SK-N-SH (cell line): ENCODE measurements around the gene DNAH9. TPM values are rescaled to one million over a fixed set of nuclear protein-coding genes. Genes with fewer than 3 reads are reported as not detected.

Experiments used
- CTCF ChIA-PET: fragments of 300-600, 350-600 bp; formaldehyde crosslinking; extraction: SDS; loops from one replicate; lab custom pipeline; 2021; lab: Yijun Ruan, JAX
- POLR2A ChIA-PET: fragments of 350-600 bp; sonication (Branson Sonifier 250); formaldehyde crosslinking; extraction: SDS; loops from one replicate; lab custom pipeline; 2020; ENCODE audit warnings: antibody characterized with exemption, inconsistent platforms; lab: Yijun Ruan, JAX
- DNase-seq: peaks from one replicate; pipeline ENCODE4 v3.0.0; 2012
- H2AFZ ChIP-seq: fragments of 200-600 bp; sonication (generic); 2 replicates; pipeline ENCODE4 v1.8.1; 2016; ENCODE audit warnings: antibody characterized with exemption, mild to moderate bottlenecking, low read depth
- H3F3A ChIP-seq: fragments of 200-600 bp; sonication (generic); replicated peaks from 2 replicates; pipeline ENCODE3; 2016; ENCODE audit warnings: antibody characterized with exemption, mild to moderate bottlenecking; ENCODE audit not compliant: insufficient read depth
- H3K27ac ChIP-seq, 2 experiments: fragments of 200-500 bp in 1 of 2; fragments of 200-600 bp in 1 of 2; sonication (Bioruptor generic) in 1 of 2; sonication (generic), shearing (Covaris generic) in 1 of 2; 2 replicates each; pipeline versions ENCODE4 v1.5.1 to v1.6.1; 2014 to 2016; ENCODE audit warnings: low read depth in 2 of 2, inconsistent platforms in 1 of 2, low read length in 1 of 2, mild to moderate bottlenecking in 1 of 2, mixed read lengths in 1 of 2
- H3K27me3 ChIP-seq: fragments of 200-600 bp; sonication (generic), shearing (Covaris generic); 2 replicates; pipeline ENCODE4 v1.6.1; 2016; ENCODE audit warnings: mixed run types; ENCODE audit not compliant: insufficient read depth
- H3K36me3 ChIP-seq, 2 experiments: fragments of 200-500 bp in 1 of 2; fragments of 200-600 bp in 1 of 2; sonication (Bioruptor generic) in 1 of 2; sonication (generic) in 1 of 2; replicated peaks in 1 of 2; 2 replicates each; pipeline versions ENCODE3 to v1.5.1; 2014 to 2016; ENCODE audit warnings: low read length in 1 of 2, mild to moderate bottlenecking in 1 of 2; ENCODE audit not compliant: insufficient read depth in 2 of 2, control insufficient read depth in 1 of 2
- H3K4me1 ChIP-seq, 2 experiments: fragments of 200-500 bp in 1 of 2; fragments of 200-600 bp in 1 of 2; sonication (Bioruptor generic) in 1 of 2; sonication (generic), shearing (Covaris generic) in 1 of 2; 2 replicates each; pipeline versions ENCODE4 v1.5.1 to v1.6.1; 2014 to 2016; ENCODE audit warnings: low read depth in 1 of 2, low read length in 1 of 2, mixed run types in 1 of 2; ENCODE audit not compliant: insufficient read depth in 2 of 2, control insufficient read depth in 1 of 2
- H3K4me2 ChIP-seq: fragments of 200-600 bp; sonication (generic), shearing (Covaris generic); 2 replicates; pipeline ENCODE4 v1.6.1; 2017; ENCODE audit warnings: mixed run types
- H3K4me3 ChIP-seq, 2 experiments: fragments of 200-500 bp in 1 of 2; fragments of 200-600 bp in 1 of 2; sonication (Bioruptor generic) in 1 of 2; sonication (generic), shearing (Covaris generic) in 1 of 2; 2 replicates each; pipeline versions ENCODE4 v1.5.1 to v1.8.1; 2014 to 2016; ENCODE audit warnings: low read depth in 2 of 2, inconsistent platforms in 1 of 2, low read length in 1 of 2, mild to moderate bottlenecking in 1 of 2, mixed read lengths in 1 of 2, moderate library complexity in 1 of 2
- H3K79me2 ChIP-seq: fragments of 200-600 bp; sonication (generic); 2 replicates; pipeline ENCODE4 v1.8.1; 2017; ENCODE audit warnings: mild to moderate bottlenecking; ENCODE audit not compliant: insufficient read depth
- H3K9ac ChIP-seq: fragments of 200-600 bp; sonication (generic); 2 replicates; pipeline ENCODE4 v1.6.1; 2017; ENCODE audit warnings: mixed run types
- H3K9me2 ChIP-seq: fragments of 200-600 bp; sonication (generic); 2 replicates; pipeline ENCODE4 v1.6.1; 2017; ENCODE audit warnings: mixed run types
- H3K9me3 ChIP-seq: fragments of 200-600 bp; sonication (generic); 2 replicates; pipeline ENCODE4 v1.6.1; 2017; ENCODE audit warnings: mixed run types, mild to moderate bottlenecking, moderate library complexity
- H4K20me1 ChIP-seq: fragments of 200-600 bp; sonication (generic); 2 replicates; pipeline ENCODE4 v1.6.1; 2017; ENCODE audit warnings: mild to moderate bottlenecking, mixed run types; ENCODE audit not compliant: insufficient read depth
- CHD2 ChIP-seq: fragments of 150-350 bp; IDR thresholded peaks from 2 replicates; pipeline ENCODE4 v1.6.1; 2018; ENCODE audit warnings: low read length; ENCODE audit not compliant: partially characterized antibody
- ELF1 ChIP-seq: IDR thresholded peaks from 2 replicates; pipeline ENCODE4 v1.4.0; 2012
- EZH2phosphoT487 ChIP-seq: fragments of 200-600 bp; sonication (generic); IDR thresholded peaks from 2 replicates; pipeline ENCODE4 v1.6.1; 2017; ENCODE audit warnings: low read depth, mixed run types, mild to moderate bottlenecking, antibody characterized with exemption, moderate library complexity, borderline replicate concordance
- FOXM1 ChIP-seq: IDR thresholded peaks from 2 replicates; pipeline ENCODE4 v1.4.0; 2012; ENCODE audit warnings: low read depth, mild to moderate bottlenecking
- GATA2 ChIP-seq: sonication (generic); formaldehyde crosslinking; IDR thresholded peaks from 2 replicates; pipeline ENCODE4 v1.5.0; 2020; ENCODE audit warnings: mild to moderate bottlenecking, missing genetic modification reagents
- IRF3 ChIP-seq: fragments of 150-350 bp; IDR thresholded peaks from 2 replicates; pipeline ENCODE4 v1.6.1; 2016; ENCODE audit warnings: mild to moderate bottlenecking, low read depth, low read length
- JUND ChIP-seq: IDR thresholded peaks from 2 replicates; pipeline ENCODE4 v1.4.0; 2012
- MEF2A ChIP-seq: IDR thresholded peaks from 2 replicates; pipeline ENCODE4 v1.4.0; 2012; ENCODE audit warnings: low read depth, borderline replicate concordance
- MXI1 ChIP-seq: IDR thresholded peaks from 2 replicates; pipeline ENCODE4 v1.6.1; 2012; ENCODE audit warnings: mild to moderate bottlenecking, low read depth, low read length, improper control_type of control experiment
- NRF1 ChIP-seq: IDR thresholded peaks from 2 replicates; pipeline ENCODE4 v1.6.1; 2012; ENCODE audit warnings: low read depth, mild to moderate bottlenecking, low read length
- POLR2AphosphoS5 ChIP-seq: IDR thresholded peaks from 2 replicates; pipeline ENCODE4 v1.6.1; 2012; ENCODE audit warnings: low read depth, low read length
- RAD21 ChIP-seq: IDR thresholded peaks from 2 replicates; pipeline ENCODE4 v1.6.1; 2012; ENCODE audit warnings: mild to moderate bottlenecking, low read length
- RCOR1 ChIP-seq: fragments of 150-350 bp; IDR thresholded peaks from 2 replicates; pipeline ENCODE4 v1.6.1; 2017; ENCODE audit warnings: antibody characterized with exemption, low read length
- RXRA ChIP-seq: IDR thresholded peaks from 2 replicates; pipeline ENCODE4 v1.4.0; 2012; ENCODE audit warnings: low read depth, mild to moderate bottlenecking, borderline replicate concordance
- SIN3A ChIP-seq: IDR thresholded peaks from 2 replicates; pipeline ENCODE4 v1.6.1; 2012; ENCODE audit warnings: low read depth, mild to moderate bottlenecking, low read length, moderate library complexity, borderline replicate concordance
- TAF1 ChIP-seq: IDR thresholded peaks from 2 replicates; pipeline ENCODE4 v1.6.1; 2012; ENCODE audit warnings: low read depth, mild to moderate bottlenecking, low read length, moderate library complexity, borderline replicate concordance
- ZBTB33 ChIP-seq: IDR thresholded peaks from 2 replicates; pipeline ENCODE4 v1.4.0; 2012; ENCODE audit warnings: low read depth, borderline replicate concordance
- WGBS: methylation state at CpG from one replicate; pipeline ENCODE4 v1.1.6; 2017; ENCODE audit warnings: low lambda C conversion rate; 5-methylcytosine and 5-hydroxymethylcytosine counted together
- polyA plus RNA-seq, 3 experiments: library from polyadenylated mRNA; depleted of rRNA; stranded (reverse); fragments of >200 nt; gene quantifications; 2 replicates each; pipeline ENCODE4 v1.2.3, GENCODE V29; 2012
- TF ChIP-seq, protein P1 (sequence below): IDR thresholded peaks from 2 replicates; pipeline ENCODE4 v1.4.0; 2012; ENCODE audit warnings: low read depth, borderline replicate concordance
- TF ChIP-seq, protein P2 (sequence below): IDR thresholded peaks from 2 replicates; pipeline ENCODE4 v1.4.0; 2012; ENCODE audit warnings: low read depth

Gene DNAH9
- polyA plus RNA-seq, 1 of the 3 experiments (the other 2 are of a cell fraction) = not detected

DNA sequence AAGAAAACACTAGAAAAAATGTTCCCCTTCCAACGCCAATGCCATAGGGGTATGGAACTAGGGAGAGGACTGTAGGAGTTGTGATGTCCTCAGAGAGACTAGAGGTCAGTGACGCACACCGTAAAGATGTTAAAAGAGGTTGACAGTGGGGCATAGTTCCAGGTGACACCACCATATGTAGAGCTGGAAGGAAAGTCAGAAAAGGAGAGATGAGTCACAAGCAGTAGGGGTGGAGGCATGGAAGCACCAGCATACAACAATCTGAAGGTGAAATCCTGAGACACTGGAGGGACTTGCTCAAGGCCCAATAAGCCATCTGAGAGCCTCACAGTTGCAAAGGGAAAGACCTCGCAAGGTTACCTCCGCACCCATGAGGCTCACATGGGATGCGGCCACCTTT, 323.0 kb downstream of the DNAH9 start:
- no peak for DNase-seq
- CTCF ChIA-PET = no interaction called here

GRCh38 chr17:11922638-11923037, 324.4 kb downstream of the DNAH9 start:
- POLR2A ChIA-PET = no interaction called here
- Histone ChIP-seq H3K36me3 (no peaks in the 10 kb centered on the region), H3F3A (no peaks in the 10 kb centered on the region), H3K27me3 (no peaks in the 10 kb centered on the region), H3K79me2 (no peaks in the 10 kb centered on the region), H3K9ac (no peak overlapping the region), H3K27ac (no peak overlapping the region), H3K4me1 (no peaks in the 10 kb centered on the region), H2AFZ (no peak overlapping the region)
- CTCF ChIA-PET = interaction anchor here (1.0 kb wide), 1 partner anchor 13 kb away, joined by 3 read pairs; no protein-coding TSS in a partner anchor
- no peak for TF ChIP-seq MXI1
- no peak for TF ChIP-seq FOXM1
- no peak for TF ChIP-seq RAD21
- TF ChIP-seq, protein P1, sequence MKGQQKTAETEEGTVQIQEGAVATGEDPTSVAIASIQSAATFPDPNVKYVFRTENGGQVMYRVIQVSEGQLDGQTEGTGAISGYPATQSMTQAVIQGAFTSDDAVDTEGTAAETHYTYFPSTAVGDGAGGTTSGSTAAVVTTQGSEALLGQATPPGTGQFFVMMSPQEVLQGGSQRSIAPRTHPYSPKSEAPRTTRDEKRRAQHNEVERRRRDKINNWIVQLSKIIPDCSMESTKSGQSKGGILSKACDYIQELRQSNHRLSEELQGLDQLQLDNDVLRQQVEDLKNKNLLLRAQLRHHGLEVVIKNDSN = no peak
- TF ChIP-seq, all 33 proteins: peak for 0
- Histone ChIP-seq H3K9me3 (no peaks in the 10 kb centered on the region), H3K4me2 (no peak overlapping the region), H3K4me3 (no peak overlapping the region), H4K20me1 (no peaks in the 10 kb centered on the region), H3K9me2 (no peaks in the 10 kb centered on the region)
- no peak for DNase-seq
- WGBS = 0% methylated on average over 1 of the region's 1 CpG

More for the DNA sequence above, 323.0 kb downstream of the DNAH9 start:
- no peak overlapping the region for H3K4me3 ChIP-seq
- no peak overlapping the region for H3K9ac ChIP-seq
- H3K27me3 ChIP-seq = no peaks in the 10 kb centered on the region
- 50% methylated on average over 6 of the region's 6 CpGs for WGBS
- H3K4me2 ChIP-seq = no peak overlapping the region
- no peak for TF ChIP-seq RXRA
- TF ChIP-seq MXI1 = no peak
- no peak for TF ChIP-seq SIN3A
- no peak for TF ChIP-seq RCOR1
- TF ChIP-seq EZH2phosphoT487 = no peak
- TF ChIP-seq JUND = no peak
- TF ChIP-seq RAD21 = no peak
- H2AFZ ChIP-seq = no peak overlapping the region
- H3K4me1 ChIP-seq = no peaks in the 10 kb centered on the region
- no peaks in the 10 kb centered on the region for H3F3A ChIP-seq
- POLR2A ChIA-PET = no interaction called here
- no peaks in the 10 kb centered on the region for H3K79me2 ChIP-seq
- no peaks in the 10 kb centered on the region for H3K9me3 ChIP-seq
- H4K20me1 ChIP-seq = no peaks in the 10 kb centered on the region
- H3K36me3 ChIP-seq = no peaks in the 10 kb centered on the region
- H3K9me2 ChIP-seq = no peaks in the 10 kb centered on the region
- no peak overlapping the region for H3K27ac ChIP-seq

DNA sequence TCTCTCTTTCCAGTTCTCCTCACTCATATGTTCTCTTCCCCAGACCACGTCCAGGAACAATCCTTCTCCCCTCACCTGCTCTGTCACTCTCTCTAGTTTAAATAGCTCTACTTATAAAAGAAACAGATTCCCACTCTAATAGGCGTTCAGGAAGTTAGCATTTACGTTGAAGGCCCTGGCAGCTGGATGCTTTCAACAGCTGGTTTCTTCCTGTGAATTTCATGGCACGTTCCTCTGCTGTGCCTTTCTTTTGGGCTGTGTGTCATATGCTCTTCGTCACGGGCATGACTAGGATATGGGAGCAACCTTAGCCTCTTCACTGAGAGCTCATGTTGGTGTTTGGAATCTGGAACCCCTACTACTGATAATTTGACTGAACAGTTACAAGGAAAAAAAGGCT, 325.8 kb downstream of the DNAH9 start:
- CTCF ChIA-PET = interaction anchor here (1.0 to 2.3 kb wide), 3 partner anchors 10 to 1048 kb away, joined by 3 to 9 read pairs (median 8); no protein-coding TSS in a partner anchor
- H3K36me3 ChIP-seq = no peaks in the 10 kb centered on the region
- no peaks in the 10 kb centered on the region for H3K79me2 ChIP-seq
- WGBS = 15% methylated on average over 6 of the region's 6 CpGs
- no peaks in the 10 kb centered on the region for H3K9me2 ChIP-seq
- H4K20me1 ChIP-seq = no peaks in the 10 kb centered on the region
- H3K4me1 ChIP-seq = no peaks in the 10 kb centered on the region
- POLR2A ChIA-PET = no interaction called here
- H3K9ac ChIP-seq = no peak overlapping the region
- no peaks in the 10 kb centered on the region for H3K27me3 ChIP-seq
- no peak overlapping the region for H2AFZ ChIP-seq
- no peak overlapping the region for H3K4me3 ChIP-seq
- H3K27ac ChIP-seq = no peak overlapping the region
- H3K4me2 ChIP-seq = no peak overlapping the region
- no peak for DNase-seq
- H3F3A ChIP-seq = no peaks in the 10 kb centered on the region
- no peaks in the 10 kb centered on the region for H3K9me3 ChIP-seq
- TF ChIP-seq JUND = no peak
- no peak for TF ChIP-seq POLR2AphosphoS5
- TF ChIP-seq, protein P2, sequence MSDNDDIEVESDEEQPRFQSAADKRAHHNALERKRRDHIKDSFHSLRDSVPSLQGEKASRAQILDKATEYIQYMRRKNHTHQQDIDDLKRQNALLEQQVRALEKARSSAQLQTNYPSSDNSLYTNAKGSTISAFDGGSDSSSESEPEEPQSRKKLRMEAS = no peak
- no peak for TF ChIP-seq ELF1
- no peak for TF ChIP-seq NRF1
- TF ChIP-seq CHD2 = no peak
- no peak for TF ChIP-seq TAF1
- TF ChIP-seq EZH2phosphoT487 = no peak
- no peak for TF ChIP-seq MEF2A
- no peak for TF ChIP-seq SIN3A
- no peak for TF ChIP-seq RAD21
- TF ChIP-seq IRF3 = no peak
- TF ChIP-seq ZBTB33 = no peak
- no peak for TF ChIP-seq GATA2 (CRISPR knock-in tag)
